Ammon's horn (tissue), 1 donor: Measurements from ENCODE around the gene NCOA3.

Experiments used
- DNase-seq: peaks from one replicate; pipeline ENCODE4 v3.0.0-alpha.2; 2016; ENCODE audit warnings: low spot score

The NCOA3 gene

GRCh38 chr20:47597090-47597489 is 95.4 kb downstream of the NCOA3 start:
- no peak for DNase-seq

GRCh38 chr20:47598911-47599744 is 97.4 kb downstream of the NCOA3 start:
- DNase-seq, result no peak

- no peak for DNase-seq
Measured at GRCh38 chr20:47600967-47601547, 99.4 kb downstream of the NCOA3 start.

GRCh38 chr20:47603260-47603659 is 101.6 kb downstream of the NCOA3 start:
- DNase-seq, result no peak

- no peak for DNase-seq
Measured at GRCh38 chr20:47605673-47606413, 104.2 kb downstream of the NCOA3 start.

- DNase-seq, result no peak
Measured at GRCh38 chr20:47606414-47606982, 104.8 kb downstream of the NCOA3 start.

GRCh38 chr20:47606983-47607613 is 105.4 kb downstream of the NCOA3 start:
- DNase-seq, result no peak

- no peak for DNase-seq
Measured at GRCh38 chr20:47609001-47609400, 107.3 kb downstream of the NCOA3 start.

GRCh38 chr20:47610247-47610944 is 108.7 kb downstream of the NCOA3 start:
- DNase-seq, result no peak

- DNase-seq, result no peak
Measured at GRCh38 chr20:47610945-47611250, 109.2 kb downstream of the NCOA3 start.

- no peak for DNase-seq
Measured at GRCh38 chr20:47611785-47612184, 110.1 kb downstream of the NCOA3 start.

GRCh38 chr20:47612670-47613069 is 111.0 kb downstream of the NCOA3 start:
- no peak for DNase-seq

- no peak for DNase-seq
Measured at GRCh38 chr20:47614703-47615309, 113.1 kb downstream of the NCOA3 start.

GRCh38 chr20:47618479-47618878 is 116.8 kb downstream of the NCOA3 start:
- DNase-seq, result no peak

GRCh38 chr20:47620808-47621805 is 119.4 kb downstream of the NCOA3 start:
- peak; percentile 60 for DNase-seq

- no peak for DNase-seq
Measured at GRCh38 chr20:47622118-47622665, 120.5 kb downstream of the NCOA3 start.

GRCh38 chr20:47623206-47623605 is 121.5 kb downstream of the NCOA3 start:
- DNase-seq, result no peak

GRCh38 chr20:47627540-47627939 is 125.9 kb downstream of the NCOA3 start:
- no peak for DNase-seq

GRCh38 chr20:47629907-47630306 is 128.2 kb downstream of the NCOA3 start:
- DNase-seq, result no peak

GRCh38 chr20:47631078-47631477 is 129.4 kb downstream of the NCOA3 start:
- DNase-seq, result no peak
